Nephron progenitor cell (in vitro differentiated cells): ENCODE measurements around the gene FOXP1.
A peak's percentile ranks its signal among the peaks of the same experiment; 100 is the strongest.

Experiments
- DNase-seq: peaks from one replicate; pipeline ENCODE4 v3.0.0; 2021
- H3K27ac Mint-ChIP-seq: 2 replicates; pipeline ENCODE4 v1.8.0; 2021; ENCODE audit warnings: mild to moderate bottlenecking, moderate library complexity, mixed read lengths
- H3K27me3 Mint-ChIP-seq: 2 replicates; pipeline ENCODE4 v1.8.0; 2021; ENCODE audit warnings: mild to moderate bottlenecking, low read depth, mixed read lengths; ENCODE audit not compliant: poor library complexity
- H3K36me3 Mint-ChIP-seq: 2 replicates; pipeline ENCODE4 v1.8.0; 2021; ENCODE audit warnings: low read depth, mixed read lengths
- H3K4me1 Mint-ChIP-seq: 2 replicates; pipeline ENCODE4 v1.8.0; 2021; ENCODE audit warnings: mixed read lengths
- H3K4me3 Mint-ChIP-seq: 2 replicates; pipeline ENCODE4 v1.8.0; 2021; ENCODE audit warnings: mild to moderate bottlenecking, moderate library complexity, mixed read lengths
- H3K9me3 Mint-ChIP-seq: 2 replicates; pipeline ENCODE4 v1.8.0; 2021; ENCODE audit warnings: mild to moderate bottlenecking, moderate library complexity, mixed read lengths
- CTCF ChIP-seq: fragments of 200-600 bp; sonication (generic); IDR thresholded peaks from 2 replicates; pipeline ENCODE4 v1.5.0; 2021; ENCODE audit warnings: antibody characterized with exemption

Gene FOXP1

GRCh38 chr3:71323558-71323957 is 260.0 kb downstream of the FOXP1 start:
- Mint-ChIP-seq H3K36me3 (peaks cover 10% of the 10 kb centered on the region), H3K9me3 (no peaks in the 10 kb centered on the region), H3K4me1 (peaks cover 16% of the 10 kb centered on the region), H3K4me3 (no peak overlapping the region), H3K27me3 (no peaks in the 10 kb centered on the region), H3K27ac (no peak overlapping the region)
- TF ChIP-seq CTCF = no peak
- DNase-seq = no peak

- DNase-seq = no peak
- peaks cover 29% of the 10 kb centered on the region for H3K4me1 Mint-ChIP-seq
- H3K4me3 Mint-ChIP-seq = no peak overlapping the region
- H3K27me3 Mint-ChIP-seq = no peaks in the 10 kb centered on the region
- TF ChIP-seq CTCF = no peak
- peak overlapping the region; percentile 44 for H3K27ac Mint-ChIP-seq
- no peaks in the 10 kb centered on the region for H3K9me3 Mint-ChIP-seq
- peaks cover 5% of the 10 kb centered on the region for H3K36me3 Mint-ChIP-seq
These were observed 261.4 kb downstream of the FOXP1 start for GRCh38 chr3:71322154-71322553.

GRCh38 chr3:71319771-71320170 is 263.8 kb downstream of the FOXP1 start:
- DNase-seq = no peak
- Mint-ChIP-seq H3K9me3 (no peaks in the 10 kb centered on the region), H3K4me1 (peaks cover 37% of the 10 kb centered on the region), H3K27ac (no peak overlapping the region), H3K36me3 (no peaks in the 10 kb centered on the region), H3K27me3 (no peaks in the 10 kb centered on the region), H3K4me3 (no peak overlapping the region)
- TF ChIP-seq CTCF = no peak

- H3K4me1 Mint-ChIP-seq = peaks cover 40% of the 10 kb centered on the region
- peak overlapping the region; percentile 52 for H3K27ac Mint-ChIP-seq
- no peak overlapping the region for H3K4me3 Mint-ChIP-seq
- no peak for TF ChIP-seq CTCF
- no peaks in the 10 kb centered on the region for H3K9me3 Mint-ChIP-seq
- H3K27me3 Mint-ChIP-seq = no peaks in the 10 kb centered on the region
- H3K36me3 Mint-ChIP-seq = no peaks in the 10 kb centered on the region
- no peak for DNase-seq
These were observed 265.1 kb downstream of the FOXP1 start for GRCh38 chr3:71318458-71318827.

- Mint-ChIP-seq H3K36me3 (no peaks in the 10 kb centered on the region), H3K4me1 (peaks cover 40% of the 10 kb centered on the region), H3K4me3 (no peak overlapping the region), H3K27ac (no peak overlapping the region), H3K27me3 (no peaks in the 10 kb centered on the region), H3K9me3 (no peaks in the 10 kb centered on the region)
- no peak for TF ChIP-seq CTCF
- DNase-seq = no peak
These were observed 265.6 kb downstream of the FOXP1 start for GRCh38 chr3:71317749-71318457.

GRCh38 chr3:71317140-71317539 is 266.4 kb downstream of the FOXP1 start:
- Mint-ChIP-seq H3K4me1 (peaks cover 41% of the 10 kb centered on the region), H3K27me3 (no peaks in the 10 kb centered on the region), H3K36me3 (peaks cover 5% of the 10 kb centered on the region), H3K9me3 (no peaks in the 10 kb centered on the region), H3K4me3 (no peak overlapping the region), H3K27ac (no peak overlapping the region)
- DNase-seq = no peak
- no peak for TF ChIP-seq CTCF
